H1 (cell line): Measurements from ENCODE around the gene PTPRT. TPM values are rescaled to one million over a fixed set of nuclear protein-coding genes. Genes with fewer than 3 reads are reported as not detected.

Experiments
- MAX ChIP-seq: IDR thresholded peaks from 2 replicates; pipeline ENCODE4 v1.6.1; 2012; ENCODE audit warnings: inconsistent platforms
- RFX5 ChIP-seq: IDR thresholded peaks from 2 replicates; pipeline ENCODE4 v1.6.1; 2011; ENCODE audit warnings: low read depth, low read length, improper control_type of control experiment, borderline replicate concordance
- SIRT6 ChIP-seq: IDR thresholded peaks from one replicate; pipeline ENCODE4 v1.7.1; 2012; ENCODE audit warnings: low read length, inconsistent platforms
- TCF12 ChIP-seq: IDR thresholded peaks from 2 replicates; pipeline ENCODE4 v1.6.1; 2011; ENCODE audit warnings: low read depth, mild to moderate bottlenecking, low read length
- polyA plus RNA-seq, 7 experiments: library from polyadenylated mRNA; depleted of rRNA in 3 of 7; stranded (reverse) in 5 of 7; unstranded in 2 of 7; fragments of >200 nt in 5 of 7; fragments of 200-250 nt in 2 of 7; gene quantifications; 1 replicate in 5 of 7; 2 replicates in 1 of 7; 4 replicates in 1 of 7; pipeline versions ENCODE4 v1.2.1 to v1.2.3, GENCODE V29; 2011 to 2013; ENCODE audit warnings: missing spikeins in 2 of 7, mixed read lengths in 2 of 7
- total RNA-seq: library from RNA; stranded (reverse); fragmentation: NEBNext Ultra II Directional; extraction: Animal tissue kit (Norgen Biotek cat#: 25700); gene quantifications from 2 replicates; pipeline ENCODE4 v1.2.1, GENCODE V29; 2021

PTPRT gene
- total and polyA plus RNA-seq, 2 of the 8 experiments (the other 6 are each of a cell fraction or from before 2014, with no cell fraction given): 0.33 to 1.8 TPM

DNA sequence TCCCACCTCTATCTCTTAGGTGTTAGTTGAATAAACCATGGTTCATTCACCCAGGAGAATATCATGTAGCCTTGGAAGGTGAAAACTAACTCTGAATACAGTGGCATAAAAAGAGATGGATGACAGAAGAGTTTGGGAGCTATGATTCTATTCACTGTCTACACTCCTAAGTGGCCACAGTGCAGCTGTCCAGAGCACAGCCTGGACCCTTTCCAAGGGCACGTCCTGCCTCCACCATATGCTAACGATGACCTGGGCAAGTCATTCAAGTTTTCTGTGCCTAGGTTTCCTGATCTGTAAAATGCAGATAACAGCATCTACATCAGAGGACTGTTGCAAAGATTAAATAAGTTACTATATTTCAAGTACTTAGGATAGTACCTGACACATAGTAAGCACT, 314.1 kb downstream of the PTPRT start (continued):
- TF ChIP-seq MAX (no peak), SIRT6 (no peak), TCF12 (no peak), RFX5 (no peak)
